K562 (cell line): ENCODE measurements around the gene YARS1. TPM values are rescaled to one million over a fixed set of nuclear protein-coding genes. Genes with fewer than 3 reads are reported as not detected.

Experiments
- ZBTB40 ChIP-seq, 2 experiments: fragments of 450-650 bp in 1 of 2; sonication (generic) in 1 of 2; formaldehyde crosslinking in 1 of 2; IDR thresholded peaks; 2 replicates each; pipeline versions ENCODE4 v1.7.1 to v1.9.0; 2016 to 2022; ENCODE audit warnings: inconsistent platforms in 1 of 2, mild to moderate bottlenecking in 1 of 2, missing genetic modification reagents in 1 of 2
- ZNF280B ChIP-seq: fragments of 250-450 bp; sonication (Bioruptor Pico); IDR thresholded peaks from 2 replicates; pipeline ENCODE4 v1.5.1; 2021; ENCODE audit warnings: mild to moderate bottlenecking
- polyA plus RNA-seq, 8 experiments: library from polyadenylated mRNA; depleted of rRNA in 4 of 8; stranded (reverse) in 5 of 8; unstranded in 3 of 8; fragments of >200 nt; fragmentation: Nextera tagmentation in 2 of 8; fragmentation: Illumina TruSeq in 1 of 8; extraction: Ambion mirVana in 2 of 8; extraction: Trizol in 1 of 8; gene quantifications; 2 replicates each; pipeline versions ENCODE4 v1.2.1 to v1.2.3, GENCODE V29; 2011 to 2014; ENCODE audit warnings: inconsistent platforms in 1 of 8, missing spikeins in 1 of 8
- total RNA-seq, 7 experiments: library from RNA; depleted of rRNA in 6 of 7; stranded (reverse); fragments of >200 nt in 6 of 7; fragmentation: Illumina TruSeq in 2 of 7; extraction: Trizol in 2 of 7; gene quantifications; 2 replicates each; pipeline versions ENCODE4 v1.2.1 to v1.2.3, GENCODE V29; 2011 to 2021; ENCODE audit warnings: low replicate concordance in 1 of 7

YARS1 gene
- total and polyA plus RNA-seq, 9 of the 15 experiments (the other 6 are each of a cell fraction or from before 2014, with no cell fraction given), result 66.2 to 336 (median 201) TPM

- TF ChIP-seq ZBTB40 (IDR thresholded peaks at IDR 0.05), result no peak
- 0 out of 2 replicates have a peak, but pooled peaks have one; percentile 17 for TF ChIP-seq ZBTB40 (CRISPR knock-in tag; IDR thresholded peaks at IDR 0.05)
- TF ChIP-seq ZNF280B (CRISPR knock-in tag), result 0 out of 2 replicates have a peak, but pooled peaks have one; percentile 54
Measured at GRCh38 chr1:32774950-32775634, 42.1 kb downstream of the YARS1 start (continued).
